ENCODE data around the gene IRF2BP2. TPM values are rescaled to one million over a fixed set of nuclear protein-coding genes. Genes with fewer than 3 reads are reported as not detected.
A peak's percentile ranks its signal among the peaks of the same experiment; 100 is the strongest.

IRF2BP2 gene
- total RNA-seq, 1 donor from 2014 or later: 96.2 TPM

DNA sequence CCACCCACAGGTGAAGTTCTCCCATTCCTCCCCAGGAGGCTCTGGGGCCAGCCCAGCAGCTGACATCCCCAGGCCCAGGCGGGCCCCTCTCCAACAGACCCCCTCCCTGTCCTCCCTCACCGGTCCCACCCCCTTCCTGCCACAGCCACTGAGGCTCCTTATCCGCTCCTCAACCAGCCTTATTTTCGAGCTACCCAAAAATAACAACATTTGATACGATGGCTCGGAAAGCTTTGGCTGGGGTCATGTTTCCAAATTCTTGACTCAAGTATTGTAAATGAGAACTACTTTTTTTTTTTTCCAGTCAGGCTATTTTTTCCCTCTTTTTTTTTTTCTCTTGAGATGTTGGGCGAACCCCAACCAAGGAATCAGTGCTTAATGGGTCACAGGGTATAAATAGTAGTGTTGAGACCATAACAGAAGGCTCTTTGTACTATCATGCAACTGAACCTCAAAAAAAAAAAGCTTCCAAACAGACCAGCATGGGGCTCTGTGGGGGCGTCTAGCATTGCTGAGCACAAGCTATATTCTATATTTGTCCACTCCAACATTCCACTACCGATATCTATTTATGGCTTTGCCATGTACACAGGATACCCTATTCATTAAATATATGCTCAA lies 27.2 kb downstream of the IRF2BP2 start:
- peak; percentile 46 for DNase-seq

DNA sequence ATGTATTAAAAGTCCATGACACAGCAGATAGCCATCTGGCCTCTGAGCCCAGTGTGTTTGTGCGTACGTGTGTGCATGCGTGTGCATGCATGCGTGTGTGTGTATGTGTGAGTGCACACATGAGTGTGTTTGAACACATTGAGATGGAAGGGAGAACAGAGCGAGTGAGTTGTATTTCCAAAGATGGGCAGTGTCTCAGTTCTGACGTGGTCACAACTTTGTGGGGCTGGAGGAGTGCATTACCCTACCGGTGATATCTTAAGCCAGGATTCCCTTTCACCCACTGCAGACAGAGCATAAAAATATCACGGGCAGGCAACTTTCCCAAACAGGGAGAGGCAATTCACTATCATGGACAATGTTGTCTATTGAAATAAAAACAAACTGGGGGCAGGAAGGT lies 27.8 kb downstream of the IRF2BP2 start:
- DNase-seq: no peak

DNA sequence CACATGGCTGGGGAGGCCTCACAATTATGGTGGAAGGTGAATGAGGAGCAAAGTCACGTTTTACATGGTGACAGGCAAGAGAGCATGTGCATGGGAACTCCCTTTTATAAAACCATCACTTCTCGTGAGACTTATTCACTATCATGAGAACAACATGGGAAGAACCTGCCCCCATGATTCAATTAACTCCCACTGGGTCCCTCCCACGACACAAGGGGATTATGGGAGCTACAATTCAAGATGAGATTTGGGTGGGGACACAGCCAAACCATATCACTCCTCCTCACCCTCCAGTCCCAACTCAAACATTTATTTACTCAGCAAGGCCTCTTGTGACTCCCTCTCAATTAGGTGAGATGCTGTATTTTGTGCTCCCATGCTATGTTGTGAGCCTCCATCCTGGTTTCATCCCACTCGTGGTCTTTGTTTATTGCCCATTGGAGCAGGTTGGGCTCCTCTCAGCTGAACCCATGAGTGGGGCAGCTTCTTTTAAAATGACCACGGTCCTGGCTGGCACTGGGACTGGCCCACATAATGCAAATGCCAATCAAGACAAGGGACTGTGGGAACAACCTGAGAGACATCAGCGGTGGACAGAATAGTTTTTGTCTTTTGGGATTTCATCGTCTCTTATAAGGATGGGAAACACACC lies 28.8 kb downstream of the IRF2BP2 start:
- no peak for DNase-seq

DNA sequence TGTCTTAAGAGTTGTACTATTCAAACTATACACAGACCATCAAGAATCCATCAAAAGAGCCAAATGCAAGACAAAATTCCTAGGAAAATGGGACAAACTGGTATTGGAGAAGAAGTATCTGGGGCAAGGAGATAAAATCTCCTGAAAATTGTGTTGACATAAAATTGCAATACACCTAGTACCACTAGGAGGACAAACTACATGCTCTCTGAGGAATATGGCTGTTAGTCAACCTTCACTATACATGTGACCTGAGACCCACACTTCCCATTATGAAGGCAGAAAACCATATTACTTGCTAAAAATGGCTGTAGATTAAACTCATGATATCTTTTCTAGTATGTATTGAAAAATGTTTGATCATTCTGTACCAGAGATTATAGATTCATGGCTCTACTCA lies 30.0 kb downstream of the IRF2BP2 start:
- no peak for DNase-seq

DNA sequence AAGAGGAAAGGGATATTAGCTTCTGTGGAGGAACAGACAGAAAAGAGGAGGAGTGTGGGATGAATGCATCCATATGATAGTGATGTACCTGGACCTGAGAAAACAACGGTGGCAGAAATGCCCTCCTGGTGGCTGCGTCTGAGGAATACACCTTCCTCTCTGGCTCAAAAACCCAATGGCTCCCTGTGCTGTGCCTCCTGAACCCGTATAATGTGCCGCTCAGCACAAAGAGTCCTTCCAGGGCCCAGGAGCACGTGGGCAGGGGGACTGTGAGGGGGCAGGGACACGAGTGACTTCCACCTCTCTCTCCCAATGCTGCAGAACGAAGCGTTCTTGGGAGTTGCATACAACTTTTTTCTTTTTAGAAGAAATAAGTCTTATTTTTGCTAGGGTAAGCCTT lies 31.2 kb downstream of the IRF2BP2 start:
- DNase-seq: no peak

DNA sequence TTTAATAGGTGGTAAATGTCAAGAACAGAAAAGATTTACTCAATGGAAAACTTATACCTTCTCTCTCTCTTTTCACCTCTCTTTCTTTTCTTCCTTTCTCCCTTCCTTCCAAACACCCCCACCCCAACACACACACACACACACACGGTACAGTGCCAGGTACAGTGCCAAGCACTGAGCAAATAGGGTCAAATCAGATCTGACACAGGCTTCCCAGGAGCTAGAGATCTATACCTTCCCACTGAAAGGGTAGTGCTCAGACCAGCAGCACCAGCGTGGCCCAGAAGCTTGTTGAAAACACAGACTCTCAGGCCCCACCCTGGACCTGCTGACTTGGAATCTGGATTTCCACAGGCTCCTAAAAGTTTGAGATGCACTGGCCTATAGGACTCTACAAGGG lies 31.9 kb downstream of the IRF2BP2 start:
- no peak for DNase-seq

DNA sequence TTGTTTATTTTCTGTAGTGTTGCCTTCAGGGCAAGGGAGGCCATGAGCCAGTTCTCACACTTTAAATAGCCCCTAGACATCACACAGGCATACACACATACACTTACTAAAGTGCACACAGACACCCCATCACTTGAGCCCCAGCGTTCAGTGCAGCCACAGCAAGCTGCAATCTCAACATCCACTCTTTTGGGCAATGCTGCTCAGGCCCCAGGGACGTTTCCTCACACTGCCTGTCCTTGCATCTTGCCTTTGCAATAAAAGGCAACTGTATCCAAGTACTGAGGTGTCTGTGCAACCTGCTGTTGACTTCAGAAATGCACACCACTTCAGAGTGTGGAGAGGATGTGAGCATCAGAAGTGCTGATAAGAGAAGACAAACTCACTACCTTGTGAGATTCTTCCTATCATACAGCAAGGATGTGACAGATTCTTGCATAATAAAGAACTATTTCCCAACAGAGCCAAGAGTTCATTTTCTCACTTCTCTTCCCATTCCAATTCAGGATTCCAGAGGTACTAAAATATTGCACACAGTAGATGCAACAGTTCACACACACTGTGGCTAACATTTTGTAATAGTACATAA lies 36.2 kb downstream of the IRF2BP2 start:
- no peak for DNase-seq

DNA sequence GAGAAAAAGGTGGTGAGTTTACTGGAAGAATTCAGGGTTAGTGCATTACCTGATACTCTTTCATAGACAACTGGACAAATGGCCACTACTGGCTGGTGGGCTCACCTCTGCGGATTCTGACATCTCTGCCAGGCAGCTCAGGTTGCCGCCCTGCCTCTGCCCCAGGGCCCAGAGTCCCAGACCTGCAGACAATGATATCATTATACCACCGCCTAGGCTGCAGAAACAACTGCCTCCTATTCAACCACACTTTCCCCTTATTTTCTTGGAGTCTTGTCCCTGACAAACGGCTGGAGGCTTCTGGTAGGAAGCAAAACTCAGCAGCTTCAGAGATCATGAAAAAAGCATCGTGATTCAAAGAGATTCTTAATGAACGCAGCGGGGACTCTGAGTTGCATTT lies 37.0 kb downstream of the IRF2BP2 start:
- DNase-seq: no peak

DNA sequence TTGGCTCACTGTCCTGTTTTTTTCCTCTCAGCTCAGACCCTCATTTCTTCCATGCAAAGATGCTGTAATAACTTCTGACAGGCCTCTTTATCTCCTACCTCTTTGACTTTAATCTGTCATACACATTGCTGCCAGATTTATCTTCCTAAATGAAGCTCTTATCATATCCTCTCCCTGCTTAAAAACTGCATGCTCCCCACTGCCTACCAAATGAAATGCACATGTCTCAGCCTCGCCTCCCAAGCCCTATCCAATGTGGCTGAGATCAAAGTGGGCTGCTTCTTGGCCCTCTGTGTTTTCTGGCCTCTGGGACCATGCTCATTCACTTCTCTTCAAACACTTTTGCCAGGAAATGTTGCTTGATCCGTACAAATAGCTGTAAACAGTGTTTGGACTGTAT lies 38.3 kb downstream of the IRF2BP2 start:
- DNase-seq: peak; percentile 48

DNA sequence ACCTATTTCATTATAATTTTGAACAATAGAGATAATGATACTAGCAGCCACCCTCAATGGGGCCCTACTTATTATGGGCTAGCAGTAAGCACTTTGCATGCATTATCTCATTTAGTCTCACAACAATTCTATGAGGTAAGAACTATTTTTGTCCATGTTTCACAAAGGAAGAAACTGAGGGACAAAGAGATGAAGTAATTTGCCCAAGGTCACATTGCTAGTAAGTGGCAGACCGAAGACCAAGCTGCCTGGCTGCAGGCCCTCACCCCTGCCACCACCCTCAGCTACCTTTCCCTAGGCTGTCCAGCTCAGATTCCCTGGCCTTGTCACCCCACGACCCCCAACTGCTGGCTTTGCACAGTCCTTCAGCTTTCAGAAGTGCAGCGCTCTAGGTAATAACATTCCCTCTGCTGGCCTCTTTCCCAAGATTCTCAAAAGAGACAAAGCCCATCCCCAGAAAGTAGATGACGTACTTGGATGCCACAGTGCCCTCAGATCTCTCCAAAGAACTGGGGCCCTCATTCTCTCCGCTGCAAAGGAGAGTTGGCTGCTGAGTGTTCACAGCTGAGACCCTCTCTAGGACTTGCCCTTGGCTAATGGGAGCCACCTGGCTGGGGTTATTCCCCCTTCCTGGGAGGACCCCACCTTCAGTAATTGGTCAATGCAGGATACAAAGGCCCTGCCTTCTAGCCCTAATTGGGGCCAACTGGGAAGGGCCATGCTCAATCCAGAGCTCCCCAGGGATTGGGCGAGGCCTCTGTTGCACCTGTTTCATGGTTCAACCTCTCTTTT lies 39.5 kb downstream of the IRF2BP2 start:
- no peak for DNase-seq

DNA sequence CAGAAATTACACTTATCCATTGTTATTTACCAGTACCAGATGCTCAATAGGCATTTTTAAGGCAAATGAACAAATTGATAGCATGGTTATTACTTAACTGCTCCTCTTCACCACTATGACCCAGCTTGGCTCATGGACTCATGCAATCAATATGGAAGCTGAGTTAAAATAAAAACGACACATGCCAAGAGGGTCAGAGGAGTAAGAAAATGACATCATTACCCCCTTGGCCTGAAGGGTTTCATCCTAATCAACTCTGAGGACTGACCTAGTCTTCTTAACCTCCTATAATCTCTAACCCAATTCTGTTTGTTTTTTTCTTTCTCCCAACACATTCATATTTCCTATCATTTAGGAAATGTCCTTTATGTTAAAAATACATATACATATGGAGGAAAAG lies 41.6 kb downstream of the IRF2BP2 start:
- DNase-seq: no peak

DNA sequence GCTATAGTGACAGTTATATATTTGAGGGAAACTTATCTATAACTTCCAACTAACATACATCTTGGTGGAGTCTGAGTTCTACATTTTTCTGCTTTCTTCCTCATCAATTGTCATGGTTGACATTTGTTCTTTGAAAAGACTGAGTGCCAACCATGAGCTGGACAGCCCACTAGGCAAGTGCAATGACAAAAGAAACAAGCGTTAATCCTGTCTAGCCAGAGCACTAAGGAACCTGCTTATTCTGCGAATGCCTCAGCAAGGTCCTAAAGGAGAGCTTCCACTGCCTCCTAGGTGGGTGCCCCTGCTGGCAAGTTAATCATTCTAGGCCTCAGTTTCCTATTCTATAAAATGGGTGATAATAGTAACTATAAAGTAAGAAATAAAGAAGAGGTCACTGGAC lies 44.8 kb downstream of the IRF2BP2 start:
- no peak for DNase-seq

DNA sequence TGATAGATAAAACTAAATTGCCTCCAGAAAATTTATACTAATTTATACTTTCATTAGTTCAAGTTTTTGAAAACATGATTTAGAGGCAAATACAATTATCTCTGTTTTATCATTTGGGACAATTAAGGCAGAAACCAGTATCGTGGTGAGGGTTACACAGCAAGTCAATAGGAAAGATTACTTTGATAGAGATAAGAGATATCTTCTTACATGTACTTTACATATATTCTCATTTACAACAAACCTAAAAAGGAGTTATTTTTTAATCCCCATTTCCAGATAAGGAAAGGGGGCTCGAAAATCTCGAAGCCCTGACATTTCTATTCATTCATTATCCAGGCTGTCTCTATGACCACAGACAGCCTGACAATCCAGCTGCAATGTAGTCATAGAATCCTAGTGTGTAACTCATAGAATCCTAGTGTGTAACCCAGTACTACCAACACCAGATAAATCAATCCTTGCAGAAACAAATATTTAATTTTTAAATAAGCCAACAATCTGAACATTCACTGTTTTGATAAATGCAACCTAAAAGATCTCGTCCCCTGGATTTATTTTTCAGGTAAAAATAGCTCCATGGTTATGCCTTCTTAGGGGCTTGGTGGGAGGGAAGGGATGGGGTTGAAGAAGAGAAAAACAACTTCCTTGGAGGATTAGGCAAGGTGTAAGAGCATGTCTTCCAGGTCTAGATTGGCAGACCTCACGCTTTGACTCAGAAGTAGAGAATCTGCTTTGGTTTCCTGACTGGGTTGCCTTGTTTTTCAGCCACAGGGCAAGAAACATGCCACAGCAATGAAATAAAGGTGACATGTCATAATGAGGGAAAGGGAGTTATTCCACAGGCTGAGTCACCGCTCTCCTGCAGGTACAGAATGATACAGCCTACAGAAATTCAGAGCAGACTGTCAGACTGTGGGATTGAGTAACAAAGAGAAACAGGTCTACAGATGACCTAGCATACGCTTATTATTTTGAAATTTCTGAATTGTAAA lies 45.6 kb downstream of the IRF2BP2 start:
- no peak for DNase-seq

DNA sequence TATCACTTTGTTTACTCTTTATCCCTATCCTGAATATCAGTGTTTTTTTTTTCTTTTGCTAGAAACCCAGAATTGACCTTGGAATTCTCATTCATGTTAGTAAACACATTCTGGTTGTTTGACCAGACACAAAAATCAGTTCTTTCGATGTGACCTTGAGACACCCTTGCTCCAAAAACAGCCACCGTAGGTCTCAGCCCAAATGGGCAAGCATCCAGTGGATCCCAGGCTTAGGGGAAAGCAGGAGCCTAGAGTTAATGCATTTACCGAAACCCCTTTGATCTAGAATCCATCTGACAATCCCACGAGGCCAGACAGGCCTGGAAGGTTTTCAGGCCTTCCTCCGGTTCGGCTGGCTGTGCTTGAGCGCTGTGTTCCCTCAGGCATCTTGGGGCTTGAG lies 47.6 kb downstream of the IRF2BP2 start:
- DNase-seq: no peak

DNA sequence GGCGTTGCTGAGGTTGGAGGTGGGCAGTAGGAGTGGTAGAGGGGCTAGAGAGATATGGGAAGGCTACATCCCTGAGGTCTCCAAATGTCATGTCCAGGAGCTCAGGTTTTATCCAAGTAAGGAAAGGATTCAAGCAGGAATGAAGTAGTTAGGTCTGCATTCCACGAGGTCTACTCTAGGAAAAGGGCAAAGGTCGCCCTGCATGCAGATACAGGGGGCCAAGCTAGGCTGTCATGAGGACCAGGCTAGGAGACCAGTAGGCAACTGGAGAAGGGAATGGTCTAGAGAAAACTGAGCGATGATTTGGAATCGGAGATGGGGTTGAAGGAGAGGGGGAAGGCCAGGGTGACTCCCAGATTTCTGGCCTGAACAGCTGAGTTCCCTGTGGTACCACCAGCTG lies 48.7 kb downstream of the IRF2BP2 start:
- DNase-seq: no peak

DNA sequence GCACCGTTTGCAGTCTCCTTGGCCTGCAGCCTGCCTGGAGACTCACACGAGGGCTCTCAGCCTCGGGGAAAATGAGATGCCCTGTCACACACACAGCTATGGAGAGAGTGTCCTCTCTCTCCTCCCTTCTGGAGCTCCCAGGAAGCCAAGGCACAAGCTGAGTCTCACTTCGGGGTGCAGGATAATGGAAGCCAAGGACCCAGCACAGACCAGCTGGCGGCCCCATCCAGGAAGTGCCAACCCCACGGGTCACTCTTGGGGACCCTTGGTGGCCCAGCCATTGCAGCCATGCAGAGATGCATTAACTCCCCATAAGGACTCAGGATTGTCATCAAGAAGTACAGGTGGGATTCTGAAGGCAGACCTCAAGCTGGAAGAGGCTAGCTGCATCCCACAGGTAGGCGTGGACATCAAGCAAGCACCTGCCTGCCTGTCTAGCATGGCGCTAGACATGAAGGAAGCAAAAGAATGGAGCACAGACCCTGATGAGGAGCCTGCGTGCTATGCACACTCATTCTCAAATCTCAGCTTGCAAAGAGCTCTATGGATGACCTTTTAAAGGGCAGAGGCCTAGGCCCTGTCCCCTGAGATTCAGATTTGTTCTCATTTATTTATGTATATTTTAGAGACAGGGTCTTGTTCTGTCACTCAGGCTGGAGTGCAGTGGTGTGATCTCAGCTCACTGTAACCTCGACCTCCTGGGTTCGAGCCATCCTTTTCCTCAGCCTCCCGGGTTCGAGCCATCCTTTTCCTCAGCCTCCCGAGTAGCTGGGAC lies 49.9 kb downstream of the IRF2BP2 start:
- no peak for DNase-seq

DNA sequence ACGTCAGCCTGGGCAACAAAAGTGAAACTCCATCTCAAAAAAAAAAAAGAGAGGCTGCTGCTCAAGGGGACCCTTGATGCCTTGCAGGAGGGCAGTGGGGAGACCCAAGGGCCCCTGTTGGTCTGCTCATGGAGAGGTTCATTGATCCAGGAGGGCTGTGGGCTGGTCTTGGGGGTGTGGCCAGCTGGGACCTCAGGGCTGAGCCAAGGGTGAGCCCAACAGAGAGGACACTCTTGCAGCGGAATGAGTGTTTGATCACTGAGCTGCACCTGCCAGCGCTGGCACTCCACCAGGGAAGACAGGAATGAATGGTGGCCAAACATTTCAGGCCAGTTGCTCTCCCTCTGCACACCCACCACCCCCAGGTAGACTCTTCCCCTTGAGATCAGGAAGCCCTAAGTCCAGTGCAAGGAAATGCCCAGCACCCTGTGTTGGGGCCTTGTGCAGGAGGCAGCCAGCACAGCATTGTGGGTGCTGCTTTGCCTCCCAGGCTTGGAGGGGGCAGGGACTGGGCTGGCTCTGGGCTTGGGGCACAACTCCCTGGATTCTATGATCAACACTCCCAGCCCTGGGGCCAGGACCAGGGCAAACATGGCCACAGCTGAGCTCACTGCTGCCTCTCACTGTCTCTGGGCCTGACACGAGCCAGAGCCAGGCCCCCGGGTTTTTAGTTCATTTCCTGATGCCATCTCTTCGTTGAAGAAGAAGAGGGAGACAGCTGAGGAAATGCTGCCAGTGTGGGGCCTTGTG lies 50.7 kb downstream of the IRF2BP2 start:
- DNase-seq: no peak

DNA sequence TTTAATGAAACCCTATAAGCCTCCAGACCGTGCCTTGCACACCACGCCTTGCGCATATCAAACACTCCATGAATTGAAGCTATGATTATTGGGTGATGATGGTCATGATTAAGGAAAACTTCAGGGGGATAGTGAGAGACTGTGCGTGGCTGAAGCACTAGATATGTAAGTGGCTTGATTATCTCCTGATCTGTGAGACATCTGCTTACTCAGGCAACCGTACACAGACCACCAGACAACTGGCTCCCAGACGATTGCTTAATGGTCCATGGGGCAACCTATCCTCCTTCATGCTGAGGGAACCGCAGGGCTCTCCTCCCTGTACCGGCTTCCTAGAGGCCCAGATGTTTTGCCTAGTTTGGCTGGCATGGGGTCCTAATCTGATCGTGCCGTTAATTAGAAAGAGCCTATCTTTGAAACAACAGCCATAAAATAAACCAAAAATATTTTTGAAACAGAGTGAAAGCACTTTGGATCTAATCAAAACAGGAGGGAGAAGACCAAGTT lies 51.6 kb downstream of the IRF2BP2 start:
- no peak for DNase-seq

DNA sequence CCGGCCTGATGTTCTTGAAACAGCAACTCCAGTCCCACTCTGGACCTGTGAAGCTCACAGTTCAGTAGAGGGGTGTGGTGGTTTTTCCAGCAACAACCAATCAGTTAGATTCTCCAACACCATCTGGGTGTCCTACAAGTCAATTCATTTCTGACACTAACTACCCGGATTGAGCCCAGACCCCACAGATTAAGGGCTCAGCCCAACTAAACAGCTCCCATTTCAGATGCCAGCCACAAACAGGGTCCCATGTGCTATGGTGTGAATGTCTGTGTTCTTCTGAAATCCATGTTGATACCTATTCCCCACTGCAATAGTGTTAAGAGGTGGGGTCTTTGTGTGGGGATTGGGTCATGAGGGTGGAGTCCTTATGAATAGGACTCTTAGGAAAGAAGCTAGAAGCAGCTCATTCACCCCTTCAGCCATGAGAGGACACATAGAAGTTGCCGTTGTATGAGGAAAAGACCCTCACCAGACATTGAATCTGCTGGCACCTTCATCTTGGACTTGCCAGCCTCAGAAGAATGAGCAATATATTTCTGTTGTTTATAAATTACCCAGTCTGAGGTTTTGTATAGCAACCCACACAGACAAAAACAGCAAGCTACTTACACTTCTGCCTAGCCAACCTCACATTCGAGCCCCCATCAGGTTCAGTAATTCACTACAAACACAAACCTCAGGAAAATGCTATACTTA lies 53.6 kb downstream of the IRF2BP2 start:
- DNase-seq: no peak

Data from skin of body (tissue), 2 donors.